WERI-Rb-1 (cell line): Measurements from ENCODE around the gene TEX52.

ENCODE experiments used
- DNase-seq: peaks from one replicate; pipeline ENCODE4 v3.0.0-alpha.2; 2020
- H3K27ac ChIP-seq: fragments of 250-450 bp; sonication (Bioruptor Pico); 2 replicates; pipeline ENCODE4 v1.5.1; 2020; ENCODE audit warnings: mild to moderate bottlenecking, moderate library complexity
- H3K27me3 ChIP-seq: fragments of 250-450 bp; sonication (Bioruptor Pico); 2 replicates; pipeline ENCODE4 v1.5.1; 2021; ENCODE audit warnings: mild to moderate bottlenecking, low read depth, moderate library complexity; ENCODE audit not compliant: insufficient read depth, severe bottlenecking
- H3K36me3 ChIP-seq: fragments of 250-450 bp; sonication (Bioruptor Pico); 2 replicates; pipeline ENCODE4 v1.5.1; 2020; ENCODE audit warnings: mild to moderate bottlenecking, moderate library complexity
- H3K4me3 ChIP-seq: 2 replicates; pipeline ENCODE4 v1.5.1; 2011; ENCODE audit warnings: low read depth, mild to moderate bottlenecking, control low read depth, low read length
- H3K9me3 ChIP-seq: fragments of 250-450 bp; sonication (Bioruptor Pico); 2 replicates; pipeline ENCODE4 v1.5.1; 2021; ENCODE audit warnings: mild to moderate bottlenecking, moderate library complexity; ENCODE audit not compliant: severe bottlenecking
- CTCF ChIP-seq: IDR thresholded peaks from 2 replicates; pipeline ENCODE4 v1.5.1; 2011; ENCODE audit warnings: low read depth, mild to moderate bottlenecking, control low read depth, inconsistent platforms, low read length

The TEX52 gene

GRCh38 chr12:2824541-2824940 lies 32.3 kb downstream of the TEX52 start:
- TF ChIP-seq CTCF: no peak
- Histone ChIP-seq H3K4me3 (no peak overlapping the region), H3K27me3 (no peaks in the 10 kb centered on the region), H3K36me3 (peaks cover 63% of the 10 kb centered on the region), H3K27ac (no peak overlapping the region), H3K9me3 (no peaks in the 10 kb centered on the region)
- no peak for DNase-seq

GRCh38 chr12:2823483-2823882 lies 33.4 kb downstream of the TEX52 start:
- no peak for TF ChIP-seq CTCF

GRCh38 chr12:2820432-2820831 lies 36.4 kb downstream of the TEX52 start:
- Histone ChIP-seq H3K27ac (peak overlapping the region; percentile 43), H3K27me3 (no peaks in the 10 kb centered on the region), H3K36me3 (peaks cover 51% of the 10 kb centered on the region), H3K9me3 (no peaks in the 10 kb centered on the region), H3K4me3 (no peak overlapping the region)
- no peak for DNase-seq
- TF ChIP-seq CTCF: no peak

More at GRCh38 chr12:2823483-2823882, 33.4 kb downstream of the TEX52 start:
- no peaks in the 10 kb centered on the region for H3K27me3 ChIP-seq
- DNase-seq: no peak
- H3K4me3 ChIP-seq: no peak overlapping the region
- H3K36me3 ChIP-seq: peaks cover 61% of the 10 kb centered on the region
- no peak overlapping the region for H3K27ac ChIP-seq
- no peaks in the 10 kb centered on the region for H3K9me3 ChIP-seq

- no peak overlapping the region for H3K4me3 ChIP-seq
- no peaks in the 10 kb centered on the region for H3K9me3 ChIP-seq
- H3K27me3 ChIP-seq: no peaks in the 10 kb centered on the region
- H3K36me3 ChIP-seq: peaks cover 47% of the 10 kb centered on the region
- no peak for TF ChIP-seq CTCF
- no peak for DNase-seq
- H3K27ac ChIP-seq: no peak overlapping the region
Measured at GRCh38 chr12:2819810-2820209, 37.0 kb downstream of the TEX52 start.

- peaks cover 16% of the 10 kb centered on the region for H3K36me3 ChIP-seq
- DNase-seq: peak; percentile 73
- peak overlapping the region; percentile 98 for H3K27ac ChIP-seq
- no peaks in the 10 kb centered on the region for H3K27me3 ChIP-seq
- no peaks in the 10 kb centered on the region for H3K9me3 ChIP-seq
- peak; percentile 55 for TF ChIP-seq CTCF
- peak overlapping the region; percentile 81 for H3K4me3 ChIP-seq
Measured at GRCh38 chr12:2813214-2814185, 43.3 kb downstream of the TEX52 start.
